CD14-positive monocyte (primary cell): ENCODE measurements around the gene DYRK3. TPM values are rescaled to one million over a fixed set of nuclear protein-coding genes. Genes with fewer than 3 reads are reported as not detected.
A peak's percentile ranks its signal among the peaks of the same experiment; 100 is the strongest.

Experiments
- DNase-seq, 3 donors: peaks; one replicate each; pipeline ENCODE4 v3.0.0-alpha.2; 2011 to 2022
- H2AFZ ChIP-seq: 2 replicates; pipeline ENCODE4 v1.6.0; 2012; ENCODE audit warnings: mild to moderate bottlenecking, low read depth, low read length, inconsistent platforms; ENCODE audit not compliant: insufficient read depth, poor library complexity, severe bottlenecking
- H3K27ac ChIP-seq, 2 donors: 1 replicate in 1 of 2; 2 replicates in 1 of 2; pipeline ENCODE4 v1.5.1; 2012 to 2013; ENCODE audit warnings: low read length in 2 of 2, control low read depth in 1 of 2, inconsistent platforms in 1 of 2, low read depth in 1 of 2, mild to moderate bottlenecking in 1 of 2
- H3K27me3 ChIP-seq, 2 donors: one replicate each; pipeline versions ENCODE4 v1.6.0 to v1.6.1; 2011 to 2013; ENCODE audit warnings: low read length in 2 of 2; ENCODE audit not compliant: control insufficient read depth in 2 of 2, insufficient read depth in 2 of 2
- H3K36me3 ChIP-seq, 2 donors: replicated peaks in 1 of 2; 1 replicate in 1 of 2; 2 replicates in 1 of 2; pipeline versions ENCODE4 v1.5.1 to v1.6.1; 2012 to 2013; ENCODE audit warnings: low read length in 2 of 2, control low read depth in 1 of 2, inconsistent platforms in 1 of 2, mild to moderate bottlenecking in 1 of 2; ENCODE audit not compliant: insufficient read depth in 2 of 2, control insufficient read depth in 1 of 2
- H3K4me1 ChIP-seq, 2 donors: 1 replicate in 1 of 2; 2 replicates in 1 of 2; pipeline versions ENCODE4 v1.5.1 to v1.6.1; 2012 to 2013; ENCODE audit warnings: low read length in 2 of 2, control low read depth in 1 of 2, inconsistent platforms in 1 of 2, mild to moderate bottlenecking in 1 of 2, moderate library complexity in 1 of 2; ENCODE audit not compliant: insufficient read depth in 2 of 2, control insufficient read depth in 1 of 2
- H3K4me2 ChIP-seq: replicated peaks from 2 replicates; pipeline ENCODE3; 2012; ENCODE audit warnings: low read length, moderate library complexity, mild to moderate bottlenecking; ENCODE audit not compliant: poor library complexity, severe bottlenecking; ENCODE audit errors: extremely low read depth
- H3K4me3 ChIP-seq, 3 experiments: fragments of 200-600 bp in 1 of 3; sonication (generic) in 1 of 3; replicated peaks in 1 of 3; 1 replicate in 2 of 3; 2 replicates in 1 of 3; pipeline ENCODE4 v1.5.1; 2011 to 2013; ENCODE audit warnings: low read length in 3 of 3, mild to moderate bottlenecking in 3 of 3, control low read depth in 2 of 3, low read depth in 2 of 3, inconsistent platforms in 1 of 3, moderate library complexity in 1 of 3
- H3K79me2 ChIP-seq: 2 replicates; pipeline ENCODE4 v1.6.0; 2012; ENCODE audit warnings: mild to moderate bottlenecking, control low read depth, inconsistent platforms, low read length, moderate library complexity; ENCODE audit not compliant: insufficient read depth
- H3K9ac ChIP-seq: 2 replicates; pipeline ENCODE4 v1.6.0; 2017; ENCODE audit warnings: low read length, mild to moderate bottlenecking; ENCODE audit not compliant: insufficient read depth, poor library complexity, severe bottlenecking
- H3K9me3 ChIP-seq, 2 donors: replicated peaks in 1 of 2; 1 replicate in 1 of 2; 2 replicates in 1 of 2; pipeline versions ENCODE4 v1.5.1 to v1.6.1; 2012 to 2013; ENCODE audit warnings: low read length in 2 of 2, control low read depth in 1 of 2; ENCODE audit not compliant: control insufficient read depth in 1 of 2, insufficient read depth in 1 of 2
- H4K20me1 ChIP-seq: 2 replicates; pipeline ENCODE4 v1.6.0; 2012; ENCODE audit warnings: mild to moderate bottlenecking, low read length, control low read depth, moderate library complexity; ENCODE audit not compliant: insufficient read depth
- H3K27ac Mint-ChIP-seq, 7 donors: one replicate each; pipeline ENCODE4 v1.8.0; 2020; ENCODE audit warnings: mild to moderate bottlenecking in 7 of 7, mixed read lengths in 7 of 7, moderate library complexity in 6 of 7, inconsistent platforms in 2 of 7
- H3K27me3 Mint-ChIP-seq, 3 donors: one replicate each; pipeline ENCODE4 v1.8.0; 2021 to 2022; ENCODE audit warnings: low read depth in 3 of 3, mild to moderate bottlenecking in 3 of 3, mixed read lengths in 3 of 3, moderate library complexity in 3 of 3, inconsistent platforms in 1 of 3
- H3K36me3 Mint-ChIP-seq, 2 donors: one replicate each; pipeline ENCODE4 v1.8.0; 2020; ENCODE audit warnings: mixed read lengths in 2 of 2, inconsistent platforms in 1 of 2, mild to moderate bottlenecking in 1 of 2
- H3K4me1 Mint-ChIP-seq: one replicate; pipeline ENCODE4 v1.8.0; 2020; ENCODE audit warnings: mild to moderate bottlenecking, mixed read lengths
- H3K4me3 Mint-ChIP-seq, 2 donors: one replicate each; pipeline ENCODE4 v1.8.0; 2020; ENCODE audit warnings: mild to moderate bottlenecking in 2 of 2, mixed read lengths in 2 of 2, moderate library complexity in 1 of 2
- H3K9me3 Mint-ChIP-seq, 7 donors: one replicate each; pipeline ENCODE4 v1.8.0; 2020 to 2022; ENCODE audit warnings: mixed read lengths in 7 of 7, mild to moderate bottlenecking in 6 of 7, moderate library complexity in 6 of 7, inconsistent platforms in 2 of 7
- CTCF ChIP-seq: fragments of 200-600 bp; IDR thresholded peaks from one replicate; pipeline ENCODE4 v1.8.0; 2022; ENCODE audit warnings: antibody characterized with exemption, mild to moderate bottlenecking
- WGBS: methylation state at CpG from one replicate; pipeline ENCODE4 v1.1.5; 2013; ENCODE audit warnings: missing lambda C conversion rate; ENCODE audit not compliant: insufficient coverage; 5-methylcytosine and 5-hydroxymethylcytosine counted together
- intact Hi-C, 2 donors: fragments of 100-400 bp; cut with micrococcal nuclease; formaldehyde crosslinking; loops; one replicate each; pipeline versions ENCODE4 v1.15.0 to v1.15.1; 2023
- polyA plus RNA-seq, 3 donors: library from polyadenylated mRNA; depleted of rRNA in 1 of 3; unstranded in 2 of 3; stranded (reverse) in 1 of 3; fragments of 300-500 nt in 2 of 3; fragments of >200 nt in 1 of 3; fragmentation: Illumina TruSeq in 2 of 3; gene quantifications; 1 replicate in 2 of 3; 2 replicates in 1 of 3; pipeline ENCODE4 v1.2.3, GENCODE V29; 2012 to 2021

DYRK3 gene
- polyA plus RNA-seq, 3 donors: 0.13 TPM; not detected in 2

- peaks cover 2 to 6% of the 10 kb centered on the region in 2 donors for H3K4me1 ChIP-seq
- 91% methylated on average over 4 of the region's 6 CpGs for WGBS
- Mint-ChIP-seq H3K27ac (no peak overlapping the region), H3K4me1 (peaks cover 5% of the 10 kb centered on the region), H3K9me3 (peaks cover 0 to 2% (median 0%) of the 10 kb centered on the region in 7 donors), H3K4me3 (no peak overlapping the region), H3K27me3 (no peaks in the 10 kb centered on the region), H3K36me3 (peaks cover 71 to 86% of the 10 kb centered on the region in 2 donors)
- no peak overlapping the region for H3K27ac ChIP-seq
- no peak overlapping the region for H3K9ac ChIP-seq
- intact Hi-C loops: loop anchor here in 1 of 2 donors (5.0 kb wide), 1 partner anchor 111 kb away; no protein-coding TSS in a partner anchor
- no peak overlapping the region for H3K4me2 ChIP-seq
- no peaks in the 10 kb centered on the region for H3K27me3 ChIP-seq
- no peak overlapping the region for H3K4me3 ChIP-seq
- peaks cover 88% of the 10 kb centered on the region for H4K20me1 ChIP-seq
- H3K79me2 ChIP-seq: peaks cover 19% of the 10 kb centered on the region
- DNase-seq: no peak
- H3K36me3 ChIP-seq: peaks cover 80 to 97% of the 10 kb centered on the region in 2 donors
- no peak for TF ChIP-seq CTCF
- no peaks in the 10 kb centered on the region for H3K9me3 ChIP-seq
- H2AFZ ChIP-seq: no peak overlapping the region
These were observed 46.8 kb upstream of the DYRK3 start for GRCh38 chr1:206588492-206588891.

- peaks cover 3% of the 10 kb centered on the region for H3K4me1 Mint-ChIP-seq
- Histone ChIP-seq H3K27ac (no peak overlapping the region), H4K20me1 (peaks cover 81% of the 10 kb centered on the region), H3K27me3 (no peaks in the 10 kb centered on the region), H2AFZ (no peak overlapping the region), H3K9me3 (no peaks in the 10 kb centered on the region), H3K9ac (no peak overlapping the region), H3K4me2 (no peak overlapping the region), H3K36me3 (peaks cover 77 to 97% of the 10 kb centered on the region in 2 donors), H3K4me3 (no peak overlapping the region), H3K79me2 (peaks cover 14% of the 10 kb centered on the region), H3K4me1 (no peaks in the 10 kb centered on the region)
- intact Hi-C loops: loop anchor here in 1 of 2 donors (5.0 kb wide), 1 partner anchor 112 kb away; no protein-coding TSS in a partner anchor
- no peak for DNase-seq
- peaks cover 69 to 82% of the 10 kb centered on the region in 2 donors for H3K36me3 Mint-ChIP-seq
- no peak overlapping the region for H3K4me3 Mint-ChIP-seq
- H3K27me3 Mint-ChIP-seq: no peaks in the 10 kb centered on the region
- no peak for TF ChIP-seq CTCF
- WGBS: 100% methylated on average over 5 of the region's 7 CpGs
- peak overlapping the region in 3 of 7 donors; percentile 26 to 36 (median 31) for H3K27ac Mint-ChIP-seq
- peaks cover 0 to 2% (median 0%) of the 10 kb centered on the region in 7 donors for H3K9me3 Mint-ChIP-seq
These were observed 46.1 kb upstream of the DYRK3 start for GRCh38 chr1:206589206-206589605.
